HepG2 (cell line): ENCODE data around the gene IYD. TPM values are rescaled to one million over a fixed set of nuclear protein-coding genes. Genes with fewer than 3 reads are reported as not detected.

Experiments used
- FOXP1 ChIP-seq, 2 experiments: fragments of 450-650 bp in 1 of 2; IDR thresholded peaks; 2 replicates each; pipeline ENCODE4 v1.6.1; 2017 to 2018; ENCODE audit warnings: antibody characterized with exemption in 1 of 2
- NCOA1 ChIP-seq: sonication (generic); formaldehyde crosslinking; IDR thresholded peaks from 2 replicates; pipeline ENCODE4 v1.9.0; 2021; ENCODE audit warnings: missing genetic modification reagents
- ZNF12 ChIP-seq: sonication (generic); formaldehyde crosslinking; IDR thresholded peaks from 2 replicates; pipeline ENCODE4 v1.5.0; 2020; ENCODE audit warnings: missing genetic modification reagents
- polyA plus RNA-seq, 8 experiments: library from polyadenylated mRNA; depleted of rRNA in 3 of 8; stranded (reverse) in 7 of 8; unstranded in 1 of 8; fragments of >200 nt; fragmentation: Illumina TruSeq in 4 of 8; extraction: Trizol in 4 of 8; gene quantifications; 2 replicates each; pipeline versions ENCODE4 v1.2.1 to v1.2.3, GENCODE V29; 2011 to 2016; ENCODE audit warnings: low read depth in 4 of 8, missing spikeins in 1 of 8, mixed read lengths in 1 of 8; ENCODE audit not compliant: insufficient read depth in 1 of 8
- total RNA-seq, 5 experiments: library from RNA; depleted of rRNA; stranded (reverse); fragments of >200 nt; fragmentation: Illumina TruSeq; extraction: Trizol; gene quantifications; 2 replicates each; pipeline ENCODE4 v1.2.3, GENCODE V29; 2016; ENCODE audit warnings: low read depth in 1 of 5
- TF ChIP-seq, protein P1 (sequence below): sonication (generic); formaldehyde crosslinking; IDR thresholded peaks from 2 replicates; pipeline ENCODE4 v1.5.0; 2020; ENCODE audit warnings: mild to moderate bottlenecking, missing genetic modification reagents, borderline replicate concordance
- TF ChIP-seq, protein P2 (sequence below): IDR thresholded peaks from 2 replicates; pipeline ENCODE4 v1.6.1; 2016

The IYD gene
- total and polyA plus RNA-seq, 2 of the 13 experiments (the other 11 are each of a cell fraction or from before 2014, with no cell fraction given), result 0.01 to 0.46 TPM

DNA sequence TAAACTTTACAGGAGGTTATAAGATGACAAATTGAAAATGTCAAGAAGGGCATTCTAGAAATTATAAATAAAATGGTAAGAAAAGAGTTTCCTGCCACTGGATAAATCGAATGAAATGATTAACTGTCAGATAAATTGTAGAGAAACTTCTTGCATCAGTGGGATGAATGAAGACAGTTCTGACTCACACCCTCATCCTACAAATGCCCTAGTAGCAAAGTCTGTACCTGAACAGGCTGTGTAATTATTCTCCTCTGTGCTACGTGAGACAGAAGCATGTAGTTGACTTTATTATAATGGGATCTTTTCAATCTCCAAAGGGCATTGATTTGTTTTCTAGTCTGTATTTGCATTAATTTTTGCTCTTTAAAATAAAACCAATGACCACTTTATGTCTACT is 47.3 kb downstream of the IYD start (continued):
- TF ChIP-seq, protein P1, sequence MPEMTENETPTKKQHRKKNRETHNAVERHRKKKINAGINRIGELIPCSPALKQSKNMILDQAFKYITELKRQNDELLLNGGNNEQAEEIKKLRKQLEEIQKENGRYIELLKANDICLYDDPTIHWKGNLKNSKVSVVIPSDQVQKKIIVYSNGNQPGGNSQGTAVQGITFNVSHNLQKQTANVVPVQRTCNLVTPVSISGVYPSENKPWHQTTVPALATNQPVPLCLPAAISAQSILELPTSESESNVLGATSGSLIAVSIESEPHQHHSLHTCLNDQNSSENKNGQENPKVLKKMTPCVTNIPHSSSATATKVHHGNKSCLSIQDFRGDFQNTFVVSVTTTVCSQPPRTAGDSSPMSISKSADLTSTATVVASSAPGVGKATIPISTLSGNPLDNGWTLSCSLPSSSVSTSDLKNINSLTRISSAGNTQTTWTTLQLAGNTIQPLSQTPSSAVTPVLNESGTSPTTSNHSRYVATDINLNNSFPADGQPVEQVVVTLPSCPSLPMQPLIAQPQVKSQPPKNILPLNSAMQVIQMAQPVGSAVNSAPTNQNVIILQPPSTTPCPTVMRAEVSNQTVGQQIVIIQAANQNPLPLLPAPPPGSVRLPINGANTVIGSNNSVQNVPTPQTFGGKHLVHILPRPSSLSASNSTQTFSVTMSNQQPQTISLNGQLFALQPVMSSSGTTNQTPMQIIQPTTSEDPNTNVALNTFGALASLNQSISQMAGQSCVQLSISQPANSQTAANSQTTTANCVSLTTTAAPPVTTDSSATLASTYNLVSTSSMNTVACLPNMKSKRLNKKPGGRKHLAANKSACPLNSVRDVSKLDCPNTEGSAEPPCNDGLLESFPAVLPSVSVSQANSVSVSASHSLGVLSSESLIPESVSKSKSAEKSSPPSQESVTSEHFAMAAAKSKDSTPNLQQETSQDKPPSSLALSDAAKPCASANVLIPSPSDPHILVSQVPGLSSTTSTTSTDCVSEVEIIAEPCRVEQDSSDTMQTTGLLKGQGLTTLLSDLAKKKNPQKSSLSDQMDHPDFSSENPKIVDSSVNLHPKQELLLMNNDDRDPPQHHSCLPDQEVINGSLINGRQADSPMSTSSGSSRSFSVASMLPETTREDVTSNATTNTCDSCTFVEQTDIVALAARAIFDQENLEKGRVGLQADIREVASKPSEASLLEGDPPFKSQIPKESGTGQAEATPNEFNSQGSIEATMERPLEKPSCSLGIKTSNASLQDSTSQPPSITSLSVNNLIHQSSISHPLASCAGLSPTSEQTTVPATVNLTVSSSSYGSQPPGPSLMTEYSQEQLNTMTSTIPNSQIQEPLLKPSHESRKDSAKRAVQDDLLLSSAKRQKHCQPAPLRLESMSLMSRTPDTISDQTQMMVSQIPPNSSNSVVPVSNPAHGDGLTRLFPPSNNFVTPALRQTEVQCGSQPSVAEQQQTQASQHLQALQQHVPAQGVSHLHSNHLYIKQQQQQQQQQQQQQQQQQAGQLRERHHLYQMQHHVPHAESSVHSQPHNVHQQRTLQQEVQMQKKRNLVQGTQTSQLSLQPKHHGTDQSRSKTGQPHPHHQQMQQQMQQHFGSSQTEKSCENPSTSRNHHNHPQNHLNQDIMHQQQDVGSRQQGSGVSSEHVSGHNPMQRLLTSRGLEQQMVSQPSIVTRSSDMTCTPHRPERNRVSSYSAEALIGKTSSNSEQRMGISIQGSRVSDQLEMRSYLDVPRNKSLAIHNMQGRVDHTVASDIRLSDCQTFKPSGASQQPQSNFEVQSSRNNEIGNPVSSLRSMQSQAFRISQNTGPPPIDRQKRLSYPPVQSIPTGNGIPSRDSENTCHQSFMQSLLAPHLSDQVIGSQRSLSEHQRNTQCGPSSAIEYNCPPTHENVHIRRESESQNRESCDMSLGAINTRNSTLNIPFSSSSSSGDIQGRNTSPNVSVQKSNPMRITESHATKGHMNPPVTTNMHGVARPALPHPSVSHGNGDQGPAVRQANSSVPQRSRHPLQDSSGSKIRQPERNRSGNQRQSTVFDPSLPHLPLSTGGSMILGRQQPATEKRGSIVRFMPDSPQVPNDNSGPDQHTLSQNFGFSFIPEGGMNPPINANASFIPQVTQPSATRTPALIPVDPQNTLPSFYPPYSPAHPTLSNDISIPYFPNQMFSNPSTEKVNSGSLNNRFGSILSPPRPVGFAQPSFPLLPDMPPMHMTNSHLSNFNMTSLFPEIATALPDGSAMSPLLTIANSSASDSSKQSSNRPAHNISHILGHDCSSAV (CRISPR knock-in tag), result no peak
- TF ChIP-seq ZNF12 (CRISPR knock-in tag) (no peak), NCOA1 (CRISPR knock-in tag) (no peak), FOXP1 (IDR thresholded peaks at IDR 0.05) (no peak), FOXP1 (CRISPR knock-in tag; IDR thresholded peaks at IDR 0.05) (no peak)
- TF ChIP-seq, protein P2, sequence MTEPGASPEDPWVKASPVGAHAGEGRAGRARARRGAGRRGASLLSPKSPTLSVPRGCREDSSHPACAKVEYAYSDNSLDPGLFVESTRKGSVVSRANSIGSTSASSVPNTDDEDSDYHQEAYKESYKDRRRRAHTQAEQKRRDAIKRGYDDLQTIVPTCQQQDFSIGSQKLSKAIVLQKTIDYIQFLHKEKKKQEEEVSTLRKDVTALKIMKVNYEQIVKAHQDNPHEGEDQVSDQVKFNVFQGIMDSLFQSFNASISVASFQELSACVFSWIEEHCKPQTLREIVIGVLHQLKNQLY (CRISPR knock-in tag), result no peak
